HG02678 (cell line): ENCODE results near the gene C10orf90.

ENCODE experiments used
- ATAC-seq: cut with Tn5 transposase; IDR thresholded peaks from one replicate; pipeline ENCODE4 v1.9.1; 2021; ENCODE audit warnings: mild to moderate bottlenecking, moderate library complexity; ENCODE audit not compliant: unreplicated experiment

C10orf90 gene

GRCh38 chr10:126586878-126587277 lies 83.6 kb downstream of the C10orf90 start:
- ATAC-seq, result no peak

DNA sequence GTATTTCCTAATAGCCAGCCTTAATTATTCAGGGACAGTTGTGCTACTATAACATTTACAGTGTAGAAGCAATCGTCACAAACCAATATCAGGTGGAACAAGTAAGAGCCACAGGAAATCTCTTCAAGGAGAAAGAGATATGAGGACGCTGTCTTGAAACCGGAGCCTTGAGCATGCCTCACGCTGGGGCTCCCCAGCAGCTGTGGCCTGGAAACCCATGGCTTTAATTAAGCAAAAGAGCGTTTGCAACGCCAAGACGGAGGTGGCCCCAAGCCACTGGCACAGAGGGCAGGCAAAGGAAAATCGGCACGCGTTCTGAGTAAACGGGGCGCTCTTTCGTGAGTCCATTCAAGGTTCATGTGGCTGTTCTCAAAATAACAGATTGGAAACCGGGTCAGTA lies 84.4 kb downstream of the C10orf90 start:
- ATAC-seq, result no peak

DNA sequence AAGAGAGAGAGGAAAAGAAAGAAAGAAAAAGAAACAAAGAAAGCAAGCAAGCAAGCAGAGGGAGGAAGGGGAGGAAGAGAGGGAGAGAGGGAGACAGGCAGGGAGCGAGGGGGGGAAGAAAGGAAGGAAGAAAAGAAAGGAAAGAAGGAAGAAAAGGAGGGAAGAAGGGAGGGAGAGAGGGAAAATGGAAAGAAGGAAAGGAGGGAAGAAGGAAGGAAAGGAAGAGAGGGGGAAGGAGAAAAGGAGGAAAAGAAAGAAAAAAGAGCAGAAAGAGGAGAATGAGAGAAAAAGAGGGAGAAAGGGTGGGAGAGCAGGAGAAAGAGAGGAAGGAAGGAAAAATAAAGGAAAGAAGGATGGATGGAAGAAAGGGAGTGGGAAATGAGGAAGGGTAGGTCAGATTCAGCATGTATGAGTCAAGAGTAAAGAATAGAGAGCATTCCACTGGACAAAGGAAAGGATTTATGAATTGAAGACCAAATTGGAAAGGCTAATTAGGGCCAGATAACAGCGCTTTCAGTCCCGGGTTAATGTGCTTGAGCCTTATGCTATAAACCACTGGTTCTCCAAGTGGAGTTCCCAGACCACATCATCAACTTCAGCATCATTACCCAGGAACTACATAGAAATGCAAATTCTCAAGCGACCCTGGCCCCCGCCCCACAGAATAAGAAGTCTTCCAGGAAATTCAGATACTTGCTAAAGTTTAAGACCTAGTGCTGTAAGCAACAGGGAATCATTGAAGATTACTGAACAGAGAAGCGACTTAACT lies 85.1 kb downstream of the C10orf90 start:
- no peak for ATAC-seq

DNA sequence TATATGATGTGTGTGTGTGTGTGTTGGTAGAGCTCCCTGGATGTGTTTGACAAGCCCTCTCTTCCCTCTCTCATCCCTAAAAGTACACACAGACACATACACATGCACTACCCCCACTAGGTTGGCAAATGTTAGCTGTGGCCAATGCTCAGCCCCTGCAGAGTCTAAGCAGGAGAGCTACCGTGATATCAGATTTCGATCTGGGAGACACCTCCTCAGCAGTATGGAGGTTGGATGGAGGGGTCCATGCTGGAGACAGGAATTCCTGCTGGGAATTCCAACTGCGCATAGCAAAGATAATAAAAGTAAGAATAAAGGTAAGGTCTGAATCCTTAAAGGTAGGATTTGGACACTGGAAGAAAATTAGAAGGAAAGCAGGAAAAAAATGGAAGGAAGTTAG lies 85.7 kb downstream of the C10orf90 start:
- no peak for ATAC-seq

- ATAC-seq, result no peak
Measured at GRCh38 chr10:126583552-126584200, 86.8 kb downstream of the C10orf90 start.

GRCh38 chr10:126581648-126582046 lies 88.8 kb downstream of the C10orf90 start:
- no peak for ATAC-seq

DNA sequence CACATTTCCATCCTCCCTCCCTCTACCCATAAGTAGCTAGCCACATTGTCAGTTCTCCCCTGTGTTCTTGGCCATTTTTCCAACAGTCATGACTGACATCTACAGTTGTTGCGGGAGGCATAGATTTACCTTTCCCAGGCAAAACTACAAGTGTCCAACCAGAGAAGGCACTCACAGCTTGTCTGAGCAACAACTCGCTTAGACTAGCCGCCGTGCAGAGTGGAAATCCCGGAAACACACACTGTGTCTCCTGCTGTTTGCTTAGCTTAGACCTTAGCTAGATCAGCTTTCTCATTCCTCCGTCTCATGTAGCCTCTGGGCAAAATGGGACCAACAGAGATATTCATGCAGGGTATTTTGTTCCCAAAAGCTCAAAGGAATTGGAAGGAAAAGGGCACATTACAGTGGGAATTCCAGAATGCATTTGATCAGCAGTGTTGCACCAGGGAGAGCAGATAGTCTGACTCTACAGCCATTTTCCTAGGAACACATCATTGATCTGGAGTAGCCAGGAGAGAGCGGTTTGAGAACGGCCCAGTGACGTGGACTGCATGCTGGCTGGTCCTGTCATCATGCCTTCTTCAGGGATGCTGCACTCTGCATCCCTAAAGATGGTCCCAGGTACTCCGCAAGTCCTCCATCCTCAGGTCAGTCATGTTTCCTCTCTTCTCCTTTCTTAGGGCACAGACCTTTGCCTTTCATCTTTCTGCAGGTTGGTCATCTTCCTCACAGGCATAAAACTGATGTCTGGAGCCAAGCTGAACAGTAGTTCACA lies 89.4 kb downstream of the C10orf90 start:
- no peak for ATAC-seq

DNA sequence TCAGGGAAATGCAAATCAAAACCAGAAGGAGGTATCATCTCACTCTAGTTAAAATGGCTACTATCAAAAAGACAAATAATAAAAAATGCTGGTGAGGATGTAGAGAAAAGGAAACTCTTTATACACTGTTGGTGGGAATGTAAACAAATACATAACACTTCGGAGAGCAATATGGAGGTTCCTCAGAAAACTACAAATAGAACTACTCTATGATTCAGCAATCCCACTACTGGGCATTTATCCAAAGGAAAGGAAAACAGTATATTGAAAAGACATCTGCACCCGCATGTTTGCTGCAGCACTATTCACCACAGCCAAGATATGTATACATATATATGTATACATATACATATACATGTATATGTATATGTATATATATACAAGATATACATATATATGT lies 94.2 kb downstream of the C10orf90 start:
- ATAC-seq, result no peak

GRCh38 chr10:126570621-126571602 lies 99.6 kb downstream of the C10orf90 start:
- no peak for ATAC-seq

- no peak for ATAC-seq
Measured at GRCh38 chr10:126570245-126570570, 100.3 kb downstream of the C10orf90 start.

DNA sequence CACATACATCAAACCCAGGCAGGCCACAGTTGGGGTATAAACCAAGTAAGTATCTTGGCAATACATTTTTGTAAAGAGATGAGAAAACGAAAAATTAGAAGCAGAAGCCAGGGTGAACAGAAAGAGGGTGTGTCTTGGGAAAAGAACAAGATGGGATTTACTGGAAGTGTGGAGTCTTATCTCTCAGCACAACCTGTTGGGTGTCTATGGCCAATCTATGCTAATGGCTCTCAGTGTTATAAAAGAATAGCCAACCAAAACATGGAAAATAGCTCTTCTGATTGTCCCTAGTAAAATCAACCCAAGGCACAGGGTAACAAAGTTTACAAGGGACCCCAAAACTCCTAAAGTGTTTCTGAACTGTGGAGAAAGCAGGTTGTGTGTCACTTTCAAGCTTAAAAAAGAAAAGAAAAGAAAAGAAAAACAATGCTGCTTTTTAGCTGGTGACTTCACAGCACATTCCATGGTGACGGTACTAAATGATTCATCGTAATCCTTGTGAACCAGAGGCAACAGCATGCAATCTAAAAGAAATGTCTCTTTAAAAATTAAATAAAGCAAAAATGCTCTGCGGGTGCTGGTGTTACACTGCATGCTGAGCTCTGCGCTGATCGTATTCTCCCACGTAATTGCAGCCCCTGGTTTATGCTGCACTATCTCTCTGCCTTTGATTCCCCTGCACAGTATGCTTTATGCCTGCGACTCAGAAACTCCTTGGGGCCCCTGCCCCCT lies 100.8 kb downstream of the C10orf90 start:
- no peak for ATAC-seq

DNA sequence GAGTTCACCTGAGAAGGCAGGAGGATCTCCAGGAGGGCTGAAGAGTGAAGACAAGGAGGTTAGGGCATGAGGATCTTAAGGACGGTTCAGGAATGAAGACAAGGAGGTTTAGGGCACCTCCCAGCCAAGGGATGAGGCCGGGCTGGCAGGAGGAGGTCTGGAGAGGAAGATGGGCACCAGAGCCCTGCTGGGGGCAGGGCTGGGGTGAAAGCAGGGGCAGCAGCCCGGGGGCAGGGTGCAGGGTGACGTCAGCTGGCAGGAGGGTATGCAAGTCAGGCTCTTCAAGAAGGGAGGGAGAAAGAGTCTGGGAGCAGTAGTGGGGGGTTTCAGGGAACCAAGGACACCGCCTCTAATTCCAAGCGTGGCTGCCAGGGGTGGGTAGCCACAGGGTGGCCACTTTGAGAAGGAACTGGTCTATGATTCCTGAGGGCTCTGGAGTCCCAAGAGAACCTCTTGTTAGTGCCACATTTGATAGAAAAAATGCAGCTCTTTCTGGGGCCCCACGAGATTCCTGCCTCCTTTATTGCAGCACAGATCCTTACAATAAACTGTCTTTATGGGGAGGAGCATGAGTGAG lies 101.6 kb downstream of the C10orf90 start:
- no peak for ATAC-seq

DNA sequence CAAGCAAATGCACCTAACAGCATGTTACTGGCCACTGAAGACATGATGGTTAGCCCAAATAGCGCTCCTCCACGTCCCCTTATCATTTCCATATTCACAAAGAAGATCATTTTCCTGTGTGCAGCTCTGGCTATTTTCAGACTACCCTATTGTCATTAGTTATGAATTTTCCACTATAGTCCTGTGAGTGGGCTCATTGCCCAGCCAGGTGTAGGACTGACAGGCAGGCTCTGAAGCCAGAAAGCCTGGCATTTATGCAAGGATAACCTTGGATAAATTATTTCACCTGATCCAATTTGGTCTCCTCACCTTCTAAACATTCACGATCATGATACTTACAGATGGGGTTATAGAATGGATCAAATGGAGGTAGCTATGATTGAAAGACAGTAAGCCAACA lies 104.6 kb downstream of the C10orf90 start:
- ATAC-seq, result no peak

DNA sequence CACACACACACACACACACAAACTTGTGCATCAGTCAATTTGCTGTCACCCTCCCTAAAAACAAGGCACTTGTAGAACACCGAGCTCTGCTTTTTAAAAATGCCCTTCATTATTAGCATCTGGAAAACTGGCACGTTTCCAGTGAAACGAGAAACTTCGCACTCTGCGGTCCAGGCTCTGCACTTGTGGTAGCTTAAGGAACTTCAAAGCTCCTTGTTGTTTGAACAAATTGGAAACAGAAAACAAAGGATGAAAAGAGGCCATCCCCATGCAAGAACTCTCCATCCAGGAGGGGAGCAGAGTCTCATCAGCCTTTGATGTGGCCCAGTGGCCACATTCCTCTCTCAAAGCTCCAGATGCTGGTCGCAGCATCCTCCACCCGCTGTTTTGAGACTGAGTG lies 105.1 kb downstream of the C10orf90 start:
- no peak for ATAC-seq

DNA sequence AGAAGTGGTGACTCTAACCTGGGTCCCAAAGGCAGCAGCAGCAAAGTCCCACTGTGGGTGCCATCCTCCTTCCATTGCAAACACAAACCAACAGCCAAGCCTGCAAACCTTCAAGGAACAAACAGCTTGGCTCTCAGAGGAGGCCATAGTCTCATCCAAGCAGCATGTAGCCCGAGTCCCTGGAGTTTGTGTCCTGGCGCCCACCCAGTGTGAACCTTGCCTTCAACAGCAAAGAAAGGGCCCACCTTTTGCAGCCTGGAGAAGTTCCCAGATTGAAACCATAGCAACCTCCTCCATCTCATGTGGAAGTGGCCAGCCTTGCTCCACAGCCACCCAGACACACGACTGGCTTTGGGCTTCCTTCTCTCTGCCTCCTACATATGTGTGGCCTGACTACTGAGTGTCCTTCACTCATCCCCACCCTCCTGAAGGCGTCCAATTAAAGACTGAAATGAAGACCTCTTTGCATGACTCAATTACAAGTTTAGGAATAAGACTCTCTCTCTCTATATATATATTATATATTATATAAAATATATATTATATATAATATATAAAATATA lies 106.1 kb downstream of the C10orf90 start:
- ATAC-seq, result no peak

GRCh38 chr10:126563361-126563760 lies 107.1 kb downstream of the C10orf90 start:
- ATAC-seq, result no peak

DNA sequence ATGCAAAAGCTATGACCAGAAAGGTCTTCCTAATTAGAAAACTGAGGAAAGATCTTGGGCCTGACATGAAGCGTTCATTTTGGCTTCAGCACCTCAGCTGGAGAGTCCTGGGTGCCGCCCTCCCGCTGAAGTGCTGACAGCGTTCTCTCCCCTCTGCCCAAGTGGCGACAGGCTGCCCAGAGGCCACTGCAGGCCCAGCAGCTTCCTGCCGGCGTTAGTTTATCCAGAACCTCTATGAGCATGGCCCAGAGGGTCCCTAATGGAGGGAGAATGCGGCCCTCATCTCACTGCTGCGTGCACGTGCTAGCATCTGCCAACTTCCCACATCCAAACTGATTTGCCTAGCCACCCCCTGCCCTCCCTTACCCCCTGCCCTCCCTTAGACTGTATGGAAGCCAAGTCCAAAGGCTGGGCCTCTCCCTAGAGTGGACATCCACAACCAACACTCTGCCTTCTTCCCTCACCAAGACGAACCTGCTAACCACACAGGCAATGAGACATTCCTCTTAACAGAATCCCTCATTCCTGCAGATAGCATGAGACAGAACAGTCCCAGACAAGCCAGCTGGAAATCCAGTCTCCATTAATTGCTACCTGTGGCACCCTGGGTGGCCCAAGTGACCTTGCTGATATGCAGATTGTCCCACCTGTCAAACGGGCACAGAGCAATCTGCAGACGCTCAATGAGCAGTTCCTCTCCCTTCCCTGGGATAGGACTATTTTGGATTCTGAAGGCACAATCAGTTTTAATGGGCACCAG lies 108.4 kb downstream of the C10orf90 start:
- ATAC-seq, result no peak

- no peak for ATAC-seq
Measured at GRCh38 chr10:126561294-126561920, 109.1 kb downstream of the C10orf90 start.
